Calu3 (cell line): ENCODE data around the gene MYPN. TPM values are rescaled to one million over a fixed set of nuclear protein-coding genes. Genes with fewer than 3 reads are reported as not detected.

Experiments
- BruUV-seq: library from RNA; stranded (reverse); fragments of 400-500 nt; replicated peaks from 2 replicates; lab custom pipeline; 2021; lab: Mats Ljungman, UMichigan
- CTCF ChIA-PET: fragments of 300-600 bp; sonication (Branson Sonifier 250); formaldehyde crosslinking; loops from one replicate; lab custom pipeline; 2022; ENCODE audit warnings: antibody characterized with exemption; lab: Charles Lee
- DNase-seq: peaks from one replicate; pipeline ENCODE4 v3.0.0; 2022
- H3K27ac Mint-ChIP-seq: one replicate; pipeline ENCODE4 v1.8.0; 2022; ENCODE audit warnings: mixed read lengths; ENCODE audit not compliant: unreplicated experiment
- H3K27me3 Mint-ChIP-seq: one replicate; pipeline ENCODE4 v1.8.0; 2022; ENCODE audit warnings: mixed read lengths; ENCODE audit not compliant: unreplicated experiment
- H3K36me3 Mint-ChIP-seq: one replicate; pipeline ENCODE4 v1.8.0; 2022; ENCODE audit warnings: mild to moderate bottlenecking, moderate library complexity, mixed read lengths; ENCODE audit not compliant: insufficient read depth, unreplicated experiment
- H3K4me1 Mint-ChIP-seq: one replicate; pipeline ENCODE4 v1.8.0; 2022; ENCODE audit warnings: mild to moderate bottlenecking, low read depth, mixed read lengths; ENCODE audit not compliant: unreplicated experiment
- H3K4me3 Mint-ChIP-seq: one replicate; pipeline ENCODE4 v1.8.0; 2022; ENCODE audit warnings: mild to moderate bottlenecking, low read depth, moderate library complexity, mixed read lengths; ENCODE audit not compliant: unreplicated experiment
- H3K9me3 Mint-ChIP-seq: one replicate; pipeline ENCODE4 v1.8.0; 2022; ENCODE audit warnings: low read depth, mixed read lengths; ENCODE audit not compliant: unreplicated experiment
- intact Hi-C: fragments of 100-400 bp; cut with micrococcal nuclease; formaldehyde crosslinking; loops from one replicate; pipeline ENCODE4 v1.10.0; 2022; ENCODE audit not compliant: unreplicated experiment
- total RNA-seq: library from RNA; stranded (reverse); gene quantifications from 2 replicates; pipeline ENCODE4 v1.2.3, GENCODE V29; 2022
- TF ChIP-seq, protein P1 (sequence below): fragments of 200-600 bp; IDR thresholded peaks from one replicate; pipeline ENCODE4 v1.8.0; 2022; ENCODE audit warnings: antibody characterized with exemption; ENCODE audit not compliant: unreplicated experiment

MYPN gene
- total RNA-seq, 1 experiment from 2014 or later = 0.38 TPM

DNA sequence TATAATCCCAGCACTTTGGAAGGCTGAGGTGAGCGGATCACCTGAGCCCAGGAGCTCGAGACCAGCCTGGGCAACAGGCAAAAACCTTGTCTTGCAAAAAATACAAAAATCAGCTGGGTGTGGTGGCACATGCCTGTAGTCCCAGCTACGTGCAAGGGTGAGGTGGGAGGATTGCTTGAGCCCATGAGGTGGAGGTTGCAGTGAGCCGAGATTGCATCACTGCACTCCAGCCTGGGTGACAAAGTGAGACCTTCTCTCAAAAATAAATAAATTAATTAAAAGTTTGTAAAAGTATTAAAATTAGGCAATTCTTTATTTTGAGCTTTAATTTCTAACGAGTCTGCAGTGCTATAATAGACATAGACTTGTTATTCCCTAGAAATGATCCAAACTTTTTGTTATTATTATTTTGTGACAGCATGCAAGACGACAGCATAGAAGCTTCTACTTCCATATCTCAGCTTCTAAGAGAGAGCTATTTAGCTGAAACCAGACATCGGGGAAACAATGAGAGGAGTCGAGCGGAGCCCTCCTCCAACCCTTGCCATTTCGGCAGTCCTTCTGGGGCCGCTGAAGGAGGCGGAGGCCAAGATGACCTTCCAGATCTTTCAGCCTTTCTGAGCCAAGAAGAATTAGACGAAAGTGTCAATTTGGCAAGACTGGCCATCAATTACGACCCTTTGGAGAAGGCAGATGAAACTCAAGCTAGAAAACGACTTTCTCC, 11.9 kb downstream of the MYPN start:
- CTCF ChIA-PET = interaction anchor here (0.6 to 1.5 kb wide), 3 partner anchors 10 to 182 kb away, joined by 3 to 6 read pairs (median 3); no protein-coding TSS in a partner anchor
- Mint-ChIP-seq H3K36me3 (no peaks in the 10 kb centered on the region), H3K9me3 (no peaks in the 10 kb centered on the region), H3K27ac (no peak overlapping the region), H3K27me3 (no peaks in the 10 kb centered on the region), H3K4me1 (peaks cover 8% of the 10 kb centered on the region), H3K4me3 (no peak overlapping the region)
- no peak for DNase-seq
- intact Hi-C loops = no loop called here
- TF ChIP-seq, protein P1, sequence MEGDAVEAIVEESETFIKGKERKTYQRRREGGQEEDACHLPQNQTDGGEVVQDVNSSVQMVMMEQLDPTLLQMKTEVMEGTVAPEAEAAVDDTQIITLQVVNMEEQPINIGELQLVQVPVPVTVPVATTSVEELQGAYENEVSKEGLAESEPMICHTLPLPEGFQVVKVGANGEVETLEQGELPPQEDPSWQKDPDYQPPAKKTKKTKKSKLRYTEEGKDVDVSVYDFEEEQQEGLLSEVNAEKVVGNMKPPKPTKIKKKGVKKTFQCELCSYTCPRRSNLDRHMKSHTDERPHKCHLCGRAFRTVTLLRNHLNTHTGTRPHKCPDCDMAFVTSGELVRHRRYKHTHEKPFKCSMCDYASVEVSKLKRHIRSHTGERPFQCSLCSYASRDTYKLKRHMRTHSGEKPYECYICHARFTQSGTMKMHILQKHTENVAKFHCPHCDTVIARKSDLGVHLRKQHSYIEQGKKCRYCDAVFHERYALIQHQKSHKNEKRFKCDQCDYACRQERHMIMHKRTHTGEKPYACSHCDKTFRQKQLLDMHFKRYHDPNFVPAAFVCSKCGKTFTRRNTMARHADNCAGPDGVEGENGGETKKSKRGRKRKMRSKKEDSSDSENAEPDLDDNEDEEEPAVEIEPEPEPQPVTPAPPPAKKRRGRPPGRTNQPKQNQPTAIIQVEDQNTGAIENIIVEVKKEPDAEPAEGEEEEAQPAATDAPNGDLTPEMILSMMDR = no peak
- BruUV-seq = no TSS peak

DNA sequence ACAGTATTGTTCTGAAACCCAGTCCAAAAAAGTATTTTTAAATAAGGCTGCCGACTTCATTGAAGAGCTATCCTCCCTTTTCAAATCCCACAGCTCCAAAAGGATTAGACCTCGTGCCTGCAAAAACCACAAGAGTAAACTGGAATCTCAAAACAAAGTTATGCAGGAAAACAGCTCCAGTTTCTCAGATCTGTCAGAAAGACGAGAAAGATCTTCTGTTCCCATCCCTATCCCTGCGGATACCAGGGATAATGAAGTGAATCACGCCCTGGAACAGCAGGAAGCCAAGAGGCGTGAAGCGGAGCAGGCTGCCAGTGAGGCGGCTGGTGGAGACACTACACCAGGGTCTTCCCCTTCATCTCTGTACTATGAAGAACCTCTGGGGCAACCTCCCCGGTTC, 12.6 kb downstream of the MYPN start:
- no peaks in the 10 kb centered on the region for H3K27me3 Mint-ChIP-seq
- no peak overlapping the region for H3K4me3 Mint-ChIP-seq
- intact Hi-C loops = no loop called here
- no TSS peak for BruUV-seq
- TF ChIP-seq, protein P1 = no peak
- no peaks in the 10 kb centered on the region for H3K36me3 Mint-ChIP-seq
- no peak for DNase-seq
- no peaks in the 10 kb centered on the region for H3K9me3 Mint-ChIP-seq
- H3K27ac Mint-ChIP-seq = no peak overlapping the region
- peaks cover 9% of the 10 kb centered on the region for H3K4me1 Mint-ChIP-seq
- CTCF ChIA-PET = interaction anchor here (0.9 to 1.5 kb wide), 2 partner anchors 10 to 25 kb away, joined by 3 read pairs; no protein-coding TSS in a partner anchor

DNA sequence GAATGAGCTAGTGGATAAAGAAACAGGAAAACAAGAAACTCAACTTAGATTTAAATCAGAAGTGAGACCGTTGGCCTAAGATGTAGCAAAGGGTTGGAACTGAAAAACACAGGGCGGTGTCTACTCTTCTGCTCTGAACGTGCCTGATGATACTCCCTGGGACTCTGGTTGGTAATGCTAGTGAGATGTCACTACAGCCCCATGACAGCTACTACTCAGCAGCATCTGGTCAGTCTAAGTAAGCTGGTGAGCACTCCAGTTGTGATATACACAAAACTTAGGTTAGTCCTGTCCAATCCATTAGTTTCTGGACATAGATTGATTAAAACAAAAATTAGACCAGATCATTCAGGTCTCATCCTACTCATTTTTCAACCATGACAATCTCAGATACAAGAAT, 15.4 kb downstream of the MYPN start:
- BruUV-seq = no TSS peak
- no peaks in the 10 kb centered on the region for H3K36me3 Mint-ChIP-seq
- DNase-seq = no peak
- H3K4me3 Mint-ChIP-seq = no peak overlapping the region
- intact Hi-C loops = no loop called here
- TF ChIP-seq, protein P1 = no peak
- no peaks in the 10 kb centered on the region for H3K9me3 Mint-ChIP-seq
- peaks cover 9% of the 10 kb centered on the region for H3K4me1 Mint-ChIP-seq
- no peak overlapping the region for H3K27ac Mint-ChIP-seq
- H3K27me3 Mint-ChIP-seq = no peaks in the 10 kb centered on the region
- CTCF ChIA-PET = no interaction called here

DNA sequence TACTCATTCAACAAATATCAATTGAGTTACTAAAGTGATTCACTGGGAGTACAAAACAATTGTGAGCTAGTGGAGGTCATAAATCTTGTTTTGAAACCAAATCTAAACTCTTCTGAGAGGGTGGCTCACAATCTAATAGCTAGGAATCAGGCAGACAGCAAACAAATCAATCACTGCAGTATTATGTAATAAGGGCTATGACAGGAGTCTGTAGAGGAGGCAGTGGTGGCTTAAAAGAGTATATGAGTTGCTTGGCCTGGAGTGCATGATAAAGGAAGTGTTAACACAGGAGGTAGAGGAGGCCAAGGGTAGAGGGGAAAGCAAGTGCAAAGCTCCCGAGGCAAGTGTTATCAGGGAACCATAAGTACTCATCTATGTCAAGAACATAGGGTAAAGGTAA, 16.5 kb downstream of the MYPN start:
- DNase-seq = no peak
- no peaks in the 10 kb centered on the region for H3K9me3 Mint-ChIP-seq
- H3K27ac Mint-ChIP-seq = peak overlapping the region; percentile 15

More for the DNA sequence above, 16.5 kb downstream of the MYPN start:
- Mint-ChIP-seq H3K4me3 (no peak overlapping the region), H3K27me3 (no peaks in the 10 kb centered on the region), H3K4me1 (peaks cover 9% of the 10 kb centered on the region), H3K36me3 (no peaks in the 10 kb centered on the region)
- no TSS peak for BruUV-seq
- TF ChIP-seq, protein P1 = no peak
- CTCF ChIA-PET = interaction anchor here (1.2 kb wide), 1 partner anchor 10 kb away, joined by 3 read pairs; no protein-coding TSS in a partner anchor
- intact Hi-C loops = no loop called here
